GM15510 (cell line): ENCODE data around the gene UTP14A.

Source experiments
- POLR2A ChIP-seq: IDR thresholded peaks from 3 replicates; pipeline ENCODE4 v1.6.1; 2011; ENCODE audit warnings: borderline replicate concordance; ENCODE audit not compliant: insufficient read length; ENCODE audit errors: extremely low read depth

Gene UTP14A

GRCh38 chrX:129959493-129959832, 53.5 kb downstream of the UTP14A start:
- no peak for TF ChIP-seq POLR2A

DNA sequence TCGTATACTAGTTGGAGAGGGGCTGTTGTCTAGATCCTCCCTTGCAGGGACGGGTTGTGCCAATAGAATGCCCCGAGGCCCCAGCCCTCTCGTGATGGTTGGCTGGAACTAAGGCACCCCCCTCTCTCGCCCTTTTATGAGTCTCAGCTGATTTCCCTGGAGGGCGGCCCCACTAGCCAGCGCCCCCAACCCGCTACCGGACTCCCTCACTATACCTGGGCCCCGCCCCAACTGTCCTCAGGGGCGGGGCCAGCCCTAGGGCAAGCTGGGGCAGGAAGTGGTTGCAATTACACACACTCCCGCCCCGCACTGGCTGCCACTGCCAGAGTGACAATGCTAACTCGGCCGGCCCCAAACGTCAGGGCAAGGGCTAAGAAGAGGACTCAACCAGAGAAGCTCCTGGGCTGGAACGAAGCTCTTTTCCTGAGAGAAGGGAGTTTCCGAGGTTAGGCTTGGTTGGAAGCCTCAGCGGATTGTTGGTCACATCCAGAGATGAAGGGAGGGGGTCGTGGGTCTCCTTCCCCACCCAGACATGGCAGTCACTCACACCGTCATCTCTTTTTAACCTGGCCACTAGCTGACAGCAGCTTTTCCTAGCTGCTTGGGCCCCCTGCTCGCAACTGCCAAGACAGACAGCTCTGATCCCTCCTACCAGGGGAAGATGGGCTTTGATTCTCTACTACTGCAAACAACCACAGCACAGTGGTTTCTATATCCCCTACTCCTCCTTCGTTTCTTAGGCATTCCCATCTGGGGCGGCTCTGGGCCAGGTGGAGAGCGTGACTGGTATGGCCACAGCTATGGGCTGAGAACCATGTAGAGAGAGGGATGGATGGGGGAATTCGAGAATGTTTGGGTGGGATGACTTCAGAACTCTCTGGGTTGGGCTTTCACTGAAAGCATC, 55.5 kb downstream of the UTP14A start:
- peak; percentile 62 for TF ChIP-seq POLR2A

GRCh38 chrX:129963729-129964128, 57.8 kb downstream of the UTP14A start:
- TF ChIP-seq POLR2A, result no peak

GRCh38 chrX:129965166-129965565, 59.2 kb downstream of the UTP14A start:
- no peak for TF ChIP-seq POLR2A

- no peak for TF ChIP-seq POLR2A
These were observed 63.0 kb downstream of the UTP14A start for GRCh38 chrX:129968968-129969367.

GRCh38 chrX:129976441-129976840, 70.5 kb downstream of the UTP14A start:
- TF ChIP-seq POLR2A, result no peak
